B cell (primary cell): Measurements from ENCODE around the gene KDM5A. TPM values are rescaled to one million over a fixed set of nuclear protein-coding genes. Genes with fewer than 3 reads are reported as not detected.

Experiments used
- ATAC-seq: fragments of 200-7000 bp; cut with Tn5 transposase; one replicate; pipeline ENCODE4 v1.10.0; 2021; ENCODE audit warnings: low read depth, mild to moderate bottlenecking, moderate number of reproducible peaks, moderate library complexity
- CTCF ChIA-PET: fragments of 350-600 bp; sonication (Branson Sonifier 250); formaldehyde crosslinking; loops from one replicate; lab custom pipeline; 2021; ENCODE audit warnings: antibody characterized with exemption, inconsistent platforms; lab: Charles Lee
- POLR2A ChIA-PET: fragments of 350-600 bp; sonication (Branson Sonifier 250); formaldehyde crosslinking; loops from one replicate; lab custom pipeline; 2021; ENCODE audit warnings: antibody characterized with exemption; lab: Charles Lee
- DNase-seq: peaks from one replicate; pipeline ENCODE4 v3.0.0; 2013
- H2AFZ ChIP-seq: 2 replicates; pipeline ENCODE4 v1.6.1; 2012; ENCODE audit warnings: mild to moderate bottlenecking, low read depth, low read length; ENCODE audit not compliant: insufficient read depth, poor library complexity, severe bottlenecking
- H3K27ac ChIP-seq, 2 donors: 1 replicate in 1 of 2; 2 replicates in 1 of 2; pipeline ENCODE4 v1.5.1; 2012 to 2013; ENCODE audit warnings: low read length in 2 of 2, mild to moderate bottlenecking in 2 of 2, moderate library complexity in 1 of 2
- H3K27me3 ChIP-seq, 4 experiments: fragments of 200-600 bp in 1 of 4; sonication (generic) in 1 of 4; replicated peaks in 1 of 4; 1 replicate in 2 of 4; 2 replicates in 2 of 4; pipeline versions ENCODE4 v1.6.1 to v1.7.0; 2013 to 2016; ENCODE audit warnings: low read length in 3 of 4, mild to moderate bottlenecking in 2 of 4, mixed read lengths in 1 of 4, moderate library complexity in 1 of 4; ENCODE audit not compliant: insufficient read depth in 4 of 4, control insufficient read depth in 3 of 4; ENCODE audit errors: control extremely low read depth in 1 of 4
- H3K36me3 ChIP-seq, 2 experiments: replicated peaks in 1 of 2; 1 replicate in 1 of 2; 2 replicates in 1 of 2; pipeline versions ENCODE4 v1.6.1 to v1.7.1; 2013; ENCODE audit warnings: low read length in 1 of 2; ENCODE audit not compliant: insufficient read depth in 2 of 2, control insufficient read depth in 1 of 2; ENCODE audit errors: control extremely low read depth in 1 of 2, extremely low read depth in 1 of 2
- H3K4me1 ChIP-seq, 2 donors: fragments of 200-600 bp in 1 of 2; sonication (generic) in 1 of 2; 1 replicate in 1 of 2; 2 replicates in 1 of 2; pipeline versions ENCODE4 v1.5.1 to v1.6.1; 2013 to 2017; ENCODE audit warnings: low read length in 2 of 2; ENCODE audit not compliant: control insufficient read depth in 2 of 2, insufficient read depth in 2 of 2
- H3K4me2 ChIP-seq: replicated peaks from 2 replicates; pipeline ENCODE3; 2012; ENCODE audit warnings: mild to moderate bottlenecking, low read depth, low read length; ENCODE audit not compliant: poor library complexity, severe bottlenecking
- H3K4me3 ChIP-seq, 5 experiments: fragments of 200-600 bp in 1 of 5; sonication (generic) in 1 of 5; 1 replicate in 3 of 5; 2 replicates in 2 of 5; pipeline versions ENCODE4 v1.5.1 to v1.7.0; 2011 to 2016; ENCODE audit warnings: low read length in 4 of 5, mild to moderate bottlenecking in 4 of 5, low read depth in 2 of 5, control low read depth in 1 of 5, moderate library complexity in 1 of 5; ENCODE audit not compliant: insufficient read depth in 1 of 5; ENCODE audit errors: control extremely low read depth in 1 of 5, extremely low read depth in 1 of 5
- H3K79me2 ChIP-seq: fragments of 200-600 bp; sonication (generic); one replicate; pipeline ENCODE4 v1.6.0; 2016; ENCODE audit warnings: low read length; ENCODE audit not compliant: control insufficient read depth, insufficient read depth
- H3K9ac ChIP-seq: fragments of 200-600 bp; sonication (generic); 2 replicates; pipeline ENCODE4 v1.6.1; 2017; ENCODE audit warnings: mild to moderate bottlenecking, low read length, moderate library complexity
- H3K9me3 ChIP-seq, 3 donors: one replicate each; pipeline versions ENCODE4 v1.6.1 to v1.7.1; 2013; ENCODE audit warnings: low read length in 2 of 3; ENCODE audit not compliant: control insufficient read depth in 2 of 3, insufficient read depth in 1 of 3; ENCODE audit errors: control extremely low read depth in 1 of 3
- H4K20me1 ChIP-seq: 2 replicates; pipeline ENCODE4 v1.6.0; 2012; ENCODE audit warnings: mild to moderate bottlenecking, low read length; ENCODE audit not compliant: insufficient read depth, control insufficient read depth, poor library complexity, severe bottlenecking
- H3K27ac Mint-ChIP-seq: one replicate; pipeline ENCODE4 v1.8.0; 2021; ENCODE audit warnings: mixed read lengths
- H3K27me3 Mint-ChIP-seq: one replicate; pipeline ENCODE4 v1.8.0; 2021; ENCODE audit warnings: mixed read lengths
- H3K4me1 Mint-ChIP-seq: one replicate; pipeline ENCODE4 v1.8.0; 2021; ENCODE audit warnings: mixed read lengths
- H3K4me3 Mint-ChIP-seq: one replicate; pipeline ENCODE4 v1.8.0; 2021; ENCODE audit warnings: mixed read lengths
- H3K9me3 Mint-ChIP-seq: one replicate; pipeline ENCODE4 v1.8.0; 2022; ENCODE audit warnings: mixed read lengths; ENCODE audit not compliant: insufficient read depth
- CTCF ChIP-seq: fragments of 200-600 bp; IDR thresholded peaks from one replicate; pipeline ENCODE4 v1.8.0; 2022; ENCODE audit warnings: antibody characterized with exemption, mild to moderate bottlenecking
- EZH2 ChIP-seq: IDR thresholded peaks from 2 replicates; pipeline ENCODE4 v1.6.1; 2012; ENCODE audit warnings: borderline replicate concordance, low read depth, mild to moderate bottlenecking, moderate library complexity, low read length; ENCODE audit not compliant: insufficient read depth, poor library complexity, severe bottlenecking
- WGBS: methylation state at CpG from one replicate; pipeline ENCODE4 v1.1.5; 2013; ENCODE audit warnings: missing lambda C conversion rate; ENCODE audit not compliant: insufficient coverage; 5-methylcytosine and 5-hydroxymethylcytosine counted together
- intact Hi-C: fragments of 100-400 bp; cut with micrococcal nuclease; formaldehyde crosslinking; loops from one replicate; pipeline ENCODE4 v1.10.0; 2022
- polyA plus RNA-seq: library from polyadenylated mRNA; depleted of rRNA; stranded (reverse); fragments of >200 nt; gene quantifications from 2 replicates; pipeline ENCODE4 v1.2.3, GENCODE V29; 2012
- total RNA-seq, 2 donors: library from RNA; stranded (reverse); fragments of 120-200 nt in 1 of 2; gene quantifications; 1 replicate in 1 of 2; 2 replicates in 1 of 2; pipeline versions ENCODE4 v1.2.3 to v1.2.4, GENCODE V29; 2013 to 2022

Gene KDM5A
- total and polyA plus RNA-seq, 2 donors (not counting 1 experiment from before 2014, with no cell fraction given): 13.0 to 171 TPM

- TF ChIP-seq CTCF: no peak
- no peak for TF ChIP-seq EZH2
- DNase-seq (no peak), ATAC-seq (no peak)
- whole genome bisulfite sequencing: 84% methylated on average over 5 of the region's 8 CpGs
- no peaks in the 10 kb centered on the region for H3K9me3 ChIP-seq
- H2AFZ ChIP-seq: peak overlapping the region; percentile 98
- H3K4me3 ChIP-seq: peak overlapping the region; percentile 54 to 89 (median 82)
- H3K79me2 ChIP-seq: peaks cover 31% of the 10 kb centered on the region
- no peaks in the 10 kb centered on the region for H4K20me1 ChIP-seq
- H3K27me3 ChIP-seq: no peaks in the 10 kb centered on the region
- H3K4me2 ChIP-seq: peak overlapping the region; percentile 80
- Mint-ChIP-seq H3K4me1 (no peaks in the 10 kb centered on the region), H3K27me3 (no peaks in the 10 kb centered on the region), H3K4me3 (no peak overlapping the region), H3K9me3 (no peaks in the 10 kb centered on the region), H3K27ac (no peak overlapping the region)
- peak overlapping the region; percentile 84 for H3K9ac ChIP-seq
- ChIA-PET CTCF (interaction anchor here (3.1 kb wide), 1 partner anchor 11 kb away, joined by 26 read pairs; the partner anchor contains the start of gene KDM5A), POLR2A (interaction anchor here (1.0 to 3.2 kb wide), 2 partner anchors 11 to 549 kb away, joined by 3 to 35 read pairs; partner anchors contain the start of genes KDM5A and RAD52)
- peaks cover 11 to 14% of the 10 kb centered on the region in 2 donors for H3K4me1 ChIP-seq
- intact Hi-C loops: loop anchor here (1.0 to 5.0 kb wide), 5 partner anchors 12 to 1291 kb away; partner anchors contain the start of genes ADIPOR2, ERC1, FBXL14 and KDM5A
- H3K27ac ChIP-seq: no peak overlapping the region
- H3K36me3 ChIP-seq: peaks cover 0 to under 1% of the 10 kb centered on the region in 2 experiments
Observed at GRCh38 chr12:400828-401227, 11.7 kb upstream of the KDM5A start.

GRCh38 chr12:388541-389141 lies 479 bp downstream of the KDM5A start:
- DNase-seq (no peak), ATAC-seq (peak; percentile 41)
- intact Hi-C loops: loop anchor here (1.0 to 10.0 kb wide), 4 partner anchors 13 to 1416 kb away; partner anchors contain the start of genes CCDC77, FBXL14 and WNK1
- Mint-ChIP-seq H3K4me1 (peaks cover 40% of the 10 kb centered on the region), H3K27me3 (no peaks in the 10 kb centered on the region), H3K4me3 (peak overlapping the region; percentile 98), H3K27ac (peak overlapping the region; percentile 99), H3K9me3 (no peaks in the 10 kb centered on the region)
- 0% methylated on average over 33 of the region's 35 CpGs for WGBS
- CTCF ChIA-PET: interaction anchor here (3.4 kb wide), 1 partner anchor 12 kb away, joined by 26 read pairs; the partner anchor contains the start of gene CCDC77
- Histone ChIP-seq H3K4me2 (peak overlapping the region; percentile 81), H3K79me2 (peaks cover 60% of the 10 kb centered on the region), H3K9ac (peak overlapping the region; percentile 96), H3K27ac (peak overlapping the region; percentile 90 to 93), H3K36me3 (peaks cover 4 to 11% of the 10 kb centered on the region in 2 experiments), H3K4me3 (peak overlapping the region; percentile 81 to 99 (median 98)), H3K27me3 (no peaks in the 10 kb centered on the region), H3K4me1 (peaks cover 27 to 28% of the 10 kb centered on the region in 2 donors), H2AFZ (peak overlapping the region; percentile 99), H3K9me3 (no peaks in the 10 kb centered on the region), H4K20me1 (peaks cover 44% of the 10 kb centered on the region)
- no peak for TF ChIP-seq CTCF
- TF ChIP-seq EZH2: no peak
- POLR2A ChIA-PET: interaction anchor here (0.6 to 3.2 kb wide), 6 partner anchors 9 to 1205 kb away, joined by 3 to 35 read pairs (median 6); partner anchors contain the start of gene CCDC77
